Measurements from ENCODE around the gene FPR3. TPM values are rescaled to one million over a fixed set of nuclear protein-coding genes. Genes with fewer than 3 reads are reported as not detected.

Gene FPR3
- total and polyA plus RNA-seq, 10 of the 15 experiments (the other 5 are each of a cell fraction or from before 2014, with no cell fraction given), result not detected

DNA sequence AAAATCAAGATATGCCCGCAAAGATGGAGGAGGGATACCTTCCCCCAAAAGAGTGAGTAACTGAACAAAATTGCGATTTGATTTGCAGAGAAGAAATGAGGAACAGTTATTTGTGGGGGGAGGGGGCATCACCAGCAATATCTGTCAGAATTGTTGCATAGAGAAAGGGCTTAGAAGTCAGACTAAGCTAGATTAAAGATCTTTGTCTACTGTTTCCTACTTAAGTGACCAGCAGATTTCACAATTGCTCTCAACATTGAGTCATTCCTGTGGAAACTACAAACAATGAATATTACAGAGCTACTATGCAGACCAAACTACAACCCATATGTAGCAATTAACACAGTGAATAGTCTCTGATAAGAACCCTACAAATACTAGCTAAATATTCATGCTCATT, 27.4 kb downstream of the FPR3 start:
- in situ Hi-C loops (cut with MboI), result no loop called here
- ATAC-seq, result no peak
- Histone ChIP-seq H3K4me1 (ENCODE audit: control insufficient read depth, insufficient read depth, low read length) (no peaks in the 10 kb centered on the region), H3K27ac (ENCODE audit: control insufficient read depth, insufficient read depth) (no peak overlapping the region), H3K9me3 (replicated peaks; ENCODE audit: control insufficient read depth, insufficient read depth, low read length) (peaks cover 3% of the 10 kb centered on the region; the same call in 2 of the 3 replicates), H3K4me2 (ENCODE audit: control insufficient read depth, insufficient read depth) (no peak overlapping the region), H3K9ac (ENCODE audit: control insufficient read depth, insufficient read depth, low read length) (no peak overlapping the region), H2AFZ (ENCODE audit: control insufficient read depth, low read depth, low read length) (no peak overlapping the region), H3K79me2 (ENCODE audit: control insufficient read depth, insufficient read depth, low read length) (no peaks in the 10 kb centered on the region), H3K27me3 (replicated peaks in 1 of 2; ENCODE audit: control insufficient read depth in 2 of 2, insufficient read depth in 2 of 2, low read length in 1 of 2) (no peaks in the 10 kb centered on the region), H4K20me1 (ENCODE audit: control insufficient read depth, insufficient read depth) (no peaks in the 10 kb centered on the region), H3K4me3 (no peak overlapping the region), H3K36me3 (ENCODE audit: control insufficient read depth in 2 of 2, insufficient read depth in 2 of 2, low read length in 1 of 2) (no peaks in the 10 kb centered on the region)
- no TSS peak for BruUV-seq (replicated peaks)
- CTCF ChIA-PET, result no interaction called here
- RAD21 ChIA-PET (ENCODE audit: unreplicated experiment), result no interaction called here
- intact Hi-C loops (cut with micrococcal nuclease; ENCODE audit: unreplicated experiment), result no loop called here
- TF ChIP-seq RUNX3 (IDR thresholded peaks at IDR 0.05; ENCODE audit: low read length) (no peak), POLR2AphosphoS2 (IDR thresholded peaks at IDR 0.05; ENCODE audit: low read depth, low read length) (no peak), YY1 (IDR thresholded peaks at IDR 0.05; ENCODE audit: low read depth, low read length) (no peak), RBBP5 (conservative IDR thresholded peaks at IDR 0.05) (no peak), RAD21 (IDR thresholded peaks at IDR 0.05; ENCODE audit: insufficient read depth, low read depth, low read length) (no peak), CREM (IDR thresholded peaks at IDR 0.05; ENCODE audit: low read depth) (no peak), SREBF1 (IDR thresholded peaks at IDR 0.05; ENCODE audit: low read length) (no peak), CREB1 (IDR thresholded peaks at IDR 0.05; ENCODE audit: low read depth) (no peak), ZNF24 (IDR thresholded peaks at IDR 0.05) (no peak)
- TF ChIP-seq, protein P1, sequence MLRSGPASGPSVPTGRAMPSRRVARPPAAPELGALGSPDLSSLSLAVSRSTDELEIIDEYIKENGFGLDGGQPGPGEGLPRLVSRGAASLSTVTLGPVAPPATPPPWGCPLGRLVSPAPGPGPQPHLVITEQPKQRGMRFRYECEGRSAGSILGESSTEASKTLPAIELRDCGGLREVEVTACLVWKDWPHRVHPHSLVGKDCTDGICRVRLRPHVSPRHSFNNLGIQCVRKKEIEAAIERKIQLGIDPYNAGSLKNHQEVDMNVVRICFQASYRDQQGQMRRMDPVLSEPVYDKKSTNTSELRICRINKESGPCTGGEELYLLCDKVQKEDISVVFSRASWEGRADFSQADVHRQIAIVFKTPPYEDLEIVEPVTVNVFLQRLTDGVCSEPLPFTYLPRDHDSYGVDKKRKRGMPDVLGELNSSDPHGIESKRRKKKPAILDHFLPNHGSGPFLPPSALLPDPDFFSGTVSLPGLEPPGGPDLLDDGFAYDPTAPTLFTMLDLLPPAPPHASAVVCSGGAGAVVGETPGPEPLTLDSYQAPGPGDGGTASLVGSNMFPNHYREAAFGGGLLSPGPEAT (IDR thresholded peaks at IDR 0.05; ENCODE audit: low read depth), result no peak
- TF ChIP-seq, protein P2, sequence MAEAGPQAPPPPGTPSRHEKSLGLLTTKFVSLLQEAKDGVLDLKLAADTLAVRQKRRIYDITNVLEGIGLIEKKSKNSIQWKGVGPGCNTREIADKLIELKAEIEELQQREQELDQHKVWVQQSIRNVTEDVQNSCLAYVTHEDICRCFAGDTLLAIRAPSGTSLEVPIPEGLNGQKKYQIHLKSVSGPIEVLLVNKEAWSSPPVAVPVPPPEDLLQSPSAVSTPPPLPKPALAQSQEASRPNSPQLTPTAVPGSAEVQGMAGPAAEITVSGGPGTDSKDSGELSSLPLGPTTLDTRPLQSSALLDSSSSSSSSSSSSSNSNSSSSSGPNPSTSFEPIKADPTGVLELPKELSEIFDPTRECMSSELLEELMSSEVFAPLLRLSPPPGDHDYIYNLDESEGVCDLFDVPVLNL (IDR thresholded peaks at IDR 0.05; ENCODE audit: low read depth, low read length), result no peak
- TF ChIP-seq, protein P3, sequence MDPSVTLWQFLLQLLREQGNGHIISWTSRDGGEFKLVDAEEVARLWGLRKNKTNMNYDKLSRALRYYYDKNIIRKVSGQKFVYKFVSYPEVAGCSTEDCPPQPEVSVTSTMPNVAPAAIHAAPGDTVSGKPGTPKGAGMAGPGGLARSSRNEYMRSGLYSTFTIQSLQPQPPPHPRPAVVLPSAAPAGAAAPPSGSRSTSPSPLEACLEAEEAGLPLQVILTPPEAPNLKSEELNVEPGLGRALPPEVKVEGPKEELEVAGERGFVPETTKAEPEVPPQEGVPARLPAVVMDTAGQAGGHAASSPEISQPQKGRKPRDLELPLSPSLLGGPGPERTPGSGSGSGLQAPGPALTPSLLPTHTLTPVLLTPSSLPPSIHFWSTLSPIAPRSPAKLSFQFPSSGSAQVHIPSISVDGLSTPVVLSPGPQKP (IDR thresholded peaks at IDR 0.05; ENCODE audit: low read depth, low read length), result no peak
- FAIRE-seq, result no peak
- DNase-seq (ENCODE audit: low read depth, low spot score), result no peak
- WGBS (ENCODE audit: insufficient coverage, insufficient replicate concordance, low lambda C conversion rate, missing lambda C conversion rate), result 19% methylated on average over 2 of the region's 2 CpGs
- SMC1A ChIA-PET (ENCODE audit: uncharacterized antibody, unreplicated experiment), result no interaction called here
- POLR2A ChIA-PET, result no interaction called here
